Activated T-cell treated with anti-CD3 and anti-CD28 coated beads for 1 hour (primary cell): Measurements from ENCODE around the gene TMEM260.
"Not testable (repeated sequence)": the region's sequence is repeated elsewhere in the genome, so short reads cannot be mapped to it uniquely, and the experiment has no call there.

Experiments
- DNase-seq: peaks from one replicate; pipeline ENCODE4 v3.0.0-alpha.2; 2020; ENCODE audit warnings: low read depth

Gene TMEM260

DNA sequence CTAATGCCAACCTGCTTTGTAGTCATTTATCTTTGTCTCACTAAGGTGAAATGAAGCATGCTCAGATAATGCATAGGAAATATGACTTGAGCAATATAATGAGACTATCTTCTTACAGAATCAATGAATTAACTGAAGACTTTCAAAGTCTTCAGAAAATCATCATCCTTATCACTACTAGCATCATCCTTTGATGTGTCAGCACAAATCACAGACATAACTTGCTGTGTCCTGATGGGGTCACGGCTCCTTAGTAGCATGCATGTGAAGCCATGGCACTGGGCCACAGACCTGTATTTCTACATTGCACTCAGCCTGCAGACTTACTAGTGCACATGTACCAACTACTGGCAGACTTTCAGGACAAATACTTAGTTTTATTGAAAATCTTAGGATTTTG lies 18.9 kb downstream of the TMEM260 start:
- no peak for DNase-seq

DNA sequence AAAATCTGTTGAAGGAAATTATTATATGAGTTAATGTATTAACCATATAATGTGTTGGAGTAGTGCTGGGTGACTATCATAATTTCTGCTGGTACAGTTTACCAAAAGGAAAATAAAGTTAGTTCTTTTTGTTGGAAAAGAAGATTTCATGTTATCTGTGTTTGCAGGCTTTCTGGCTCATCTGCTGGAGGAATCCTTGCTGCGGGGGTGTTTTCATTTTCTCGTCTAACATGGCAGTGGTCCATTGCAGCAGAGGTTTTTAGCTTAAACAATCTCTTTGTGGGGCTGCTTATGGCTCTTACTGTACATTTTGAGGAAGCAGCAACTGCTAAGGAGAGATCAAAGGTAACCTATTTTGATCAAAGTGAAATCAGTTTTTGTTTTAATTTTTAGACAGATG lies 24.1 kb downstream of the TMEM260 start:
- DNase-seq: no peak

DNA sequence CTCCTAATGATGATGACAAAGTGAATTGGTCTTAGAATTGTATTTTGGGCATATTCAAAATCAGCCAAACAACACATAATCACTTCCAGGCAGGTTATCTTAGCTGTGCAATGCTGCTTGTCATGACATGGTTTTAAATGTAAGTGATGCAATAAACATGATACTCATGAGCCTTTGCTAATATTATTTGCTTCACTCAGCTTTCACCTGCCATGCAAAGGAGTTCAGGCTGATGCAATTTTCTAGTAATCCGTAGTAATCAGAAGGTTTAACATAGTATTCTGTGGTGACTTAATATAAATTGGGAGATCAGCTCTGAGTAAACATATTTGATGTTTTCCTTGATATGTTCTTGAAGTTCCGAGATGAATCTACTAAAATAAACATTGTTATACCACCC lies 29.1 kb downstream of the TMEM260 start:
- no peak for DNase-seq

DNA sequence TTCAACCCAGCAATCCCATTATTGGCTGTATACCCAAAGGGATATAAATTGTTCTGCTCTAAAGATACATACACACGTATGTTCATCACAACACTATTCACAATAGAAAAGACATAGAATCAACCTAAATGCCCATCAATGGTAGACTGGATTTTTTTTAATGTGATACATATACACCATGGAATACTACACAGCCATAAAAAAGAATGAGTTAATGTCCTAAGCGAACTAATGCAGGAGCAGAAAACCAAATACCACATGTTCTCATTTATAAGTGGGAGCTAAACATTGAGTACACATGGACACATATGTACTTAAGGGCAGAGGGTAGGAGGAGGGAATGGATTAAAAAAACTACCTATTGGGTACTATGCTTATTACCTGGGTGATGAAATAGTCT lies 32.1 kb downstream of the TMEM260 start:
- DNase-seq: not testable (repeated sequence)

DNA sequence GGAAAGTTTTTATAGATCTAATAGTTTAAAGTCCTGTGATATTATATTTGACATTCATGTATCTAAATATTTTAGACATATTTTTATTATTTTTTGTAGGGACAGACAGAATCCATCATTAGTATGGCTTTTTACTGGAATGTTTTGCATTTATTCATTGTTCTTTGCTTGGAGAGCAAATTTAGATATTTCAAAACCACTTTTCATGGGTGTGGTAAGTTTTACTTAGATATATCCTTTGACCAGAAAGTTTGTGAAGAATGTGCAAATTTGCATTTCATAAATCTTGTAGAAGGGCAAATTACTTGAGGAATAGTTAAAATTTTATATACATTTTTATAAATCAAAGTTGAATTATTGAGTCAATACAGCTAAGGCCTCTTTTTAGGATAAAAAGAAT lies 37.5 kb downstream of the TMEM260 start:
- no peak for DNase-seq

DNA sequence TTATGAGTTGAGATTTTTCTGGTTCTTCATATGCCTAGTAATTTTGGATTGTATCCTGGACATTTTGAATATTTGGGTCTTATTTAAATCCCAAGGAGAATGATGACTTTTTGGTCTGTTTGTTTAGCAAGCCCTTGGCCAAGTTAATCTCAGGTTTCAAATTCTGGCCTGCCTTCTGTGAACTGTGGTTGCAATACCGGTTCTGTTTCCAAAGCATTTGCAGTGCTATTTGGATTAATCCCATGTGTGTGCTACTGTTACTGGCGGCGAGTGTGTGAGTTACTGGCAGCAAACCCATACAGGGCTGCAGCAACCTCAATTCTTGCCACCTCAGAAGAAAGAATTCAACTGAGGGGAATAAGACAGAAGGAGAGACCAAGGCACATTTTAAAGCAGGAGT lies 51.1 kb downstream of the TMEM260 start:
- DNase-seq: no peak

DNA sequence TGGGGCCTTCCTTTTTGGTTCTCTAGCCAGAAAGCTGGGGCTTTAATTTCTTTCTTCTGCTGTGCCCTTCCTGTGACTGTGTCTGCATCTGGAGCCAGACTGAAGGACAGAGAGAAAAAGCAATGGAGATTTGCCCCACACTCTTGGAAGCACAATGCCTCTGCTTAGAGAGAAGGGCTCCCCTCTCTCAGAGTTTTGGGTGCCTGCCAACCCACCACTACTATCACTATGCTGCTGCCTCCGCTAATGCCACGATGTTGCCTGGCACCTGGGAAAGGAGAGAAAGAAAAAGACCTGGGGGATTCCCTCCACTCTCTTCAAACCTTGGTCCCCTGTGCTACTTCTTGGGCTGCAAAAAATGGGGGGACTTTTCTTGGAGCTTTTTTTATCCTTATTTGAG lies 52.6 kb downstream of the TMEM260 start:
- no peak for DNase-seq

DNA sequence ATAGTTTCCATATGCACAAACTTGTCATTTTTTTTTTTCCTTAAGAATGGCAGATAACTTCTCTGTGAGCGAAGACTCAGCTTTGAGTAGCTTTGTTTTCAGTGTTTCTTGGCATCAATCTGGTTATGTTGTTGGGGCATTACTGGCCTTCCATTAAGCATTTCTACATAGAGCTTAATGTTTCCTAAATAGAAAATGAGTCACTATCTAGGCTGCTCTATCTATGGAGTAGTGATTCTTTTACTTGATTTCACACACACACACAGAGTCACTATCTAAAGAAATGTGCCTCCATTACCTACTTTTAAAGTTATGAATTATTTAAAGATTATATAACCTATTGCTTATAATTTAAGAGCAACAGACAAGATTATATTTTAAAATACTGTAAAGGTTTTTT lies 53.9 kb downstream of the TMEM260 start:
- DNase-seq: no peak

DNA sequence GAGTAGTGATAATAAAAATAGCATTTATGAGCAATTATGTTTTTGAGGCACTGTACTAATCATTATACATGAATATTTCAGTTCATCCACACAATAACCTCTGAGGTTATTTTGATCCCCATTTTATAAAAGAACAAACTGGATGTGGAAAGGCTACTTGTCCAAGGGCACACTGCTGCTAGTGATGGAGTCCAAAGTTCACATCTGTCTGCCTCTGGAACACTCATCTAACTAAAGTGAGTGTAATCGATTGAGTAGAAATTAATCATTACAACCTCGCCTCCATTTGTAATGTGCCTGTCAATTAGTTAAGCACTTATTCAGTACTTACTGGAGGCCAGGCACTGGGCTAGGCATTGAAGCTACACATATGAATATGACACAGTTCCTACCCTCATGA lies 55.4 kb downstream of the TMEM260 start:
- no peak for DNase-seq

DNA sequence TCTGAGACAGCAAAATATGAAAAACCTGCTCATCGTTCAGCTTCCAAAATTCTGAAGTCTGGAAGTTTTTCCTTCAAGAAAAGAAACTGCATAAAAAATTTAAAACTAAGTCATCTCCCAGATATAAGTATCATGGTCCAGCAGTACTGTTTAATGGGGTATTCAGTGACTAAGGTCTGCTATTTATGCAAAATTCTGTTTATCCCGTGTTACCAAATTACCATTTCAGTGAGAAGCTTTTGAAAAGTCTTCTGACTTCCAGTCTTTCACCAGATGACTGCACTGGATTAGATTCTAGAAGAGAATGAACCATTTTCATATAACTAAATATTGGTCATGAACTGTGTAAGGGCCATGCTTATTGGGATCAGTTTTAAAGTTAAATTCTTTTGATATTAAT lies 67.9 kb downstream of the TMEM260 start:
- no peak for DNase-seq

DNA sequence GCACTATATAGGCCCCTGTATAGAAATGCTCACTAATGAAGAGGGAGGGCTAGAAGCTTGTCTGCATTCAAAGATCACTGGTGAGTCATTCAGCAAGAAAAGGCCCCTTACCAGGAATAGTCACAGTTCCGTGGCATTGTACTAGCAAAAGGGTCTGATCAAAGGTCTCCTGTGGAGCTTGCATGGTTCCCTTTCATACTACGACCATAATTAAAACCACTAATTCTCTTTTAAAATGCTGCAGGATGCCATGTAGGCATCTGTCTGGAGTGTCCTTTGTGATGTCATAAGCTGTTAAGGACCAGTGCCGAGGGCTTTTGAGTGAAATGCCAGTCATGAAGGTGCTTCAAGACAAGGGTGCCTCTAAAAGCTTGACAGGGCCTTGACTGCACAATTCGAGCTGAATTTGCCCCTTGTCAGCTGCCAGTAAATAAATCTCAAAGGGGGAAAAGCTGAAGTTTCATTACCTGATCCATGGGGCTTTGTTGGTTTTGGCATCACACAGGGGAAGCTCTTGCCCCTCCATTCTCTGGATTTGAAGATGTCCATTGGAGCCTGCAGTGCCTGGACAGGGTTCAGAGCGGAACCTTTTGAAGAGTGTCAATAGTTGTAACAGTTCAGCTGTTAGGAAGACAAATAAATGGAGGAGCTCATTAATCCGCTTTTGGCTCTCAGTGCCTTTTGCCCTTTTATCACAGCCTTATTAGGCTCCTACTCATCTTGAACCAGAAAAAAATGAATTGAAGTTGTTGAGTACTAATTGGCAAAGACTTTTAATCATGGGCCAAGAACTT lies 69.1 kb downstream of the TMEM260 start:
- no peak for DNase-seq

DNA sequence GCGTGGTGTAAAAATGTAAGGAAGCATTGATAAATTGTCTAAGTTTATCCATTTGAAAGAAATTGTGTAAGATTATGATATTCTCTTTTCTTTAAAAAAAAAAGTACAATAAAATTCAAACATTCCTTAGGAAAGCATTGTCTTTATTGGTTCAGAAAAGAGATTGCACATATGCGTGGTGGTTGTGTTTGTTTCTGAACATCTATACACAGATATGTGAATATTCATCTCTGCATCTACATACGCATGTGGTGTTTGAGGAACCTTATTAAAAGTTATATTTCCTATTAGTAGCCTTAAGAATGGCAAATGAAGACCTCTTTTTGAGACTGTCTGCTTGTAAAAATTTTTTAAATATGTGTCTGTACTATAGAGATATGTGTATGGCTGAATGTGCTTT lies 69.8 kb downstream of the TMEM260 start:
- DNase-seq: no peak

DNA sequence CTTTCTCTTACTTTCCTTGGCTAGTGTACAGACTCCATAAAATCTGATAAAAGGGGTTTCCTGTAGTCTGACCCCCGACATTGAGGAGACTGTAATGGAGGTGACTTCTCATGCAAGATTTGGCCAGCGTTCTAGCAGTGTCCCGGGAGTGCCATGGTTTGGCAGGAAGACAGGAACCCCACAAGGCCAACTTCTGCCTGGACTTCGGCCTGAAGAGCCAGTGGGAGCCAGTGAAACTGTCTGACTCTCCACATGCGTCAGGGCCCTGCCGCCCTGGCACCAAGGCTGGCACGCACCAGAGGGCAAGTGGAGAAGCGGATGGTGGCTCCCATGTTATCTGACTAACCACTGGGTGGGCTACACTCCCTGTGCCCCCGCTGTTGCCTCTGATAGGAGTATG lies 70.5 kb downstream of the TMEM260 start:
- DNase-seq: no peak

DNA sequence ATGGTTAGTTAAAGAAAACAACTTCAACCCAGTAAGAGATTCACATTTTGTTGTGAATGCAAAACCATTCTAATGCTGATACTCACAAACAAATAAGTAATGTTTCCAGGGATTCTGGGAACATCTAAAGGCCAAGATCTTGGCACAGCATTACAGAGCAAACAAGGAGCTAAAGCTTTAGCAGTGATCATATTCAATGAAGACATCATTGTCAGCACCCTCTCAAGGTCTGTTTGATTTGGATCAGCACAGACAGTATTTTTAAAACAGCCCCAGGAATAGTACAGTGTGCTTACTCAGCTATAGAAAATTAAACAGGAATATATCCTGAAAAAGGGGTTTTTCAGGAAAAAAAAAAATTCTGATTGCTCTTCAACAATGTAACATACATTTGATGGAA lies 71.4 kb downstream of the TMEM260 start:
- DNase-seq: no peak

DNA sequence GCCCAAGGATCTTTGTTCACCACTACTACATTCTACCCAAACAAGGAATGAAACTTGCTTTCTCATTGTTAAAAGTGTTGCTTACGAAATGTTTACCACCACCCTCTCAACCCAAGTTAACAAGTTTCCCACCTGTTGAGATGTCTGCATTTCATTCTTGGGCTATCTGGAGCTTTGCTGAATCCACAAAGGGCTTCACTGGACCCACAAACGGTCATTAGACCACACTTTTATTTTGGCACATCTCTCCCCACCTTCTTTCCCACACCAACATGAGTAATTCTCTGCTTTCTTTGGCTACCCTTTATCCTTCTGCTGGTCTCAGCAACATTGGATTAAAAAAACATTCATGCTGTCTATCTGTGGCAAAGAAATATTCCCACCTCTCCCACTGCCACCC lies 78.0 kb downstream of the TMEM260 start:
- no peak for DNase-seq

DNA sequence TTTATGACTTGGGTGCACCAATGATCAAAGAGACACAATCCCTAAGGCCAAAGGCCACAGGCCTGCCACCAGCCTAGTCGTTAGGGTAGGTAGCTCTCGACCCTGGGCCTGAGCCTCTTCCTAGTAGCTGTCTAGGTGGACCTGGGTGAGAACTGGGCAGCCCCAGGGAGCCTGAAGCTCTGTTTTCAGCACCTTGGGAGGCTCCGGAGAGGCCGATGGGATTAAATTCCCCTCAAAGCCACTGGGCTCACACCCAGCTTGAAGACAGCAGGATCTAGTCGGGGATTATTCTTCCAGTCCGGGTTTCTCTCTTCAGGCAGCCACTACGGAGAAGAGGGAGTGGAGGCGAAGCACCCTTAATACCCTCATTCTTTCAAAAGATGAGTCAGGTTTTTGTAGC lies 79.8 kb downstream of the TMEM260 start:
- DNase-seq: no peak

DNA sequence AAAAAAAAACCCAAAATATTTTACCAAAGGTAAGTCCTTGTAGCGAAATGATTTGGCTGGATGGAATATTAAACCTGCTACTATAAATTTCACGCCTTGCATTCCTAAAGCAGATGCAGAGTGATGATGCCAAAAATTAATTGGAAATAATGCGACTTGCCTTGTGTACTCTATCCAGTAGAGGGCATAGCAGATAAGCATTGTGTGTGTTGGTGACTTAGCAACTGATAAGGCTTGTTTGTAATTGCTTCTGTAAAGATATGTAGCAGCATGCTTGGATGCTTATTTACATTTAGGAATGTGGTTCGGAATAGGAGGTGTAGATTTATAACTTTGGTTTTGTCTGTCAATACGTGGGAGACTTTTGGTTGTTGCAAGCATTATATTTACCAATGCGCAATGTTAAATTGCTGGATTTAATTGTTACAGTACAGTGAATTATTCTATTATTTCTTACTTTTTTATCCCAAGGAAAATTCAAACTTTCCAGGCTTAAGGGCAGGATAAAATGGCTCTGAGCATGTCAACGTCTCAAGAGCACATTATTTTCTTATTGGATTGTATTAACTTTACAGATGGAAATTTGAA lies 80.5 kb downstream of the TMEM260 start:
- no peak for DNase-seq

DNA sequence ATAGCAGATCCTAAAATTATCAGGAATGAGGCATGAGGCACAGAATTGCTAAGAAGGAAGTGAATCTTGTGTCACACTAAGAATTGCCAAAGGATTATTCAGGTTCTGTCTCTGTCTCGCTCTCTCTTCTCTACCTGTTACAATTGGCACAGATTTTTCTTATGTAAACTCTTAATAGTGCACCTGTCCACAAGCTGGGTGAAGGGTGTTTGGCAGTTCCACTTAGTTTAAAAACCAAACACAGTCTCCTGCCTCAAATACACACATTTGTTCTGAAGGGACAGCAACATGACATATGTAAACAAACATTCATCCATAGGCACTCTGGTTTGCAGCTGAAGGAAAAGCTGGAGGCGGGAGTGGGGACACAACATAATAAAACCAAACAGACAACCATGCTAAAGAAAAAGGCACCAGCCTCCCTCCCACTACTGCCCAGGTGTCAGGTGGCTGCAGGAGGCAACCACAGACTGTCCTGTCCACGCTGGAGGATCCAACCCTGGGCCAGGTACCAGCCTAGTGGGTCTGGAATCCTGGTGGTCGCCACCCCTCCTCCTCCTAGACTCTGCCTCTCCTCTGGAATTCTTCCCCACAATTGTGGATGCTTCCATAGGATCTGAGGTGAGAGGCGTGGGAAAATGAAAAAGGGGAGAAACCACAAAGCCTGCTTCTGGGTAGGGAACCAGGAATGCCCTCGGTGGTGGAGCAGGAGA lies 81.2 kb downstream of the TMEM260 start:
- no peak for DNase-seq

DNA sequence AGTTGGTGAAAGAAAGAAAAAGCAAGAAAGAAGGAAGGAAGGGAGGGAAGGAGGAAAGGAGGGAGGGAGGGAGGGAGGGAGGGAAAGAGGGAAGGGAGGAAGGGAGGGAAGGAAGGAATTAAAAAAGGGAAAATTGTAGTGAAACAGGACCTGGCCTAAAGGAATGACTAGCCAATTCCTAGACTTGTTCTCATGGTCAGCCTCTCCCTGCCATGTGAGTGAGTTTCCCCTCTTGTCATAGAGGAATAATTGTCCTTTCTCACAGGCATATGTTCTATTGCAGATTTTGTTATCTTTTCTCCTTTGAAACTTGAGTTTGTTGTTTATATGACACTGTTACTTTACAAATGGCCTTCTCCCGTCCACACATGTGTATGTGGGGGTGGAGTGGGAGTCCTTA lies 81.9 kb downstream of the TMEM260 start:
- no peak for DNase-seq

DNA sequence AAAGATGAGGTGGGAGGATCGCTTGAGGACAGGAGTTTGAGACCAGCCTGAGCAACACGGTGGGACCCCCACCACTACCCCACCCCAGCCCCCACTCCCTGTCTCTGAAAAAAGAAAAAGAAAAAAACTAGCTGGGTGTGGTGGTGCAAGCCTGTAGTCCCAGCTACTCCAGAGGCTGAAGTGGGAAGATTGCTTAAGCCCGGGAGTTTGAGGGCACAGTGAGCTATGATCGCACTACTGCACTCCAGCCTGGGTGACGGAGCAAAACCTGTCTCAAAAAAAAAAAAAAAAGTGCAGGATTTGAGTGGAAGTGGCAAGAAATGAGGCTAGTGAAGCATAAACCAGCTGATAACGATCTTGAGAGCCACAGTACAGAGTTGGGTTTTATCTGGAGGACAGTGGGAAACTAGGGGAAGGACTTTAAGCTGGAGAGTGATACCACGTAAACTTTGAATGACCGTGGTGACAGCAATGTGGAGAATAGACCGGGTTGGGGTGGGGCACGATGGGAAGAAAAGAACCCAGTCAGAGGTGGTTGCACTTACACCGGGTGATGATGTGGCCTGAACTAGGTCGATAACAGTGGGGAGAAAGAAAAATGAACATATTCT lies 85.3 kb downstream of the TMEM260 start:
- no peak for DNase-seq

DNA sequence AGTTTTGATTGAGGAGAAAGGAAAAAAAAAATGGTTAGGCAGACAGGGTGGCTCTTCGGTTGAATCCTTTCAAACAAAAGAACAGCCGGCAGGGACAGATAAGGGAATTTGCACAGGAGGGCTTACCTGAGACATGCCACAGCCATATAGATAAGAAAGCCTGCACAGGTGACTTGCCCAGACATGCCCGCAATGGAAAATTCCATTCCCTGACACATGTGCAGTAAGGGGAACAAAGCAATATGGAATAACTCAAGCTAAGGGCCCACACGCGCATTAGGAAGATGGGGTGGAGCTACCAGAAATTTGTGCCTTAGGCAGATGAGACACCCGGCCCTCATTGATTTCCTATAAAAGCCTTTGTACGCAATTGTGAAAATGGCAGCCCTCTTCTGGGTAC lies 86.7 kb downstream of the TMEM260 start:
- no peak for DNase-seq

DNA sequence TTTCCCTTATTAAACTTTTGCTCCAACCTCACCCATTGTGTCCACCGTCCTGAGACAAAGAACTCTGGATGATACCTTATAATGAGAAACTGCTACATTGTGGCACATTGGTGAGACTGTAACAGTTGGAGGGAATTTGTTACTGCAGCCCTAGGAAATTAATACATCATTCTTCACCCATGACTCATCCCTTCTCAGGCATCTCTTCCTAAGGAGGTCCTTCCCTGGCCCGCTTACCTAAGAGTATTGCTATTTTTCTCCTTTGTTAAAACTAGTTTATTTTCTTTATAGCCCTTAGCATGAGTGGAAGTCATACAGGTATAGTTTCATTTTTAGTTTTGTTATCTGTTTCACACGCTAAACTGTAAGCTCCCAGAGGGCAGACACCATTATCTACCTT lies 87.1 kb downstream of the TMEM260 start:
- DNase-seq: no peak

DNA sequence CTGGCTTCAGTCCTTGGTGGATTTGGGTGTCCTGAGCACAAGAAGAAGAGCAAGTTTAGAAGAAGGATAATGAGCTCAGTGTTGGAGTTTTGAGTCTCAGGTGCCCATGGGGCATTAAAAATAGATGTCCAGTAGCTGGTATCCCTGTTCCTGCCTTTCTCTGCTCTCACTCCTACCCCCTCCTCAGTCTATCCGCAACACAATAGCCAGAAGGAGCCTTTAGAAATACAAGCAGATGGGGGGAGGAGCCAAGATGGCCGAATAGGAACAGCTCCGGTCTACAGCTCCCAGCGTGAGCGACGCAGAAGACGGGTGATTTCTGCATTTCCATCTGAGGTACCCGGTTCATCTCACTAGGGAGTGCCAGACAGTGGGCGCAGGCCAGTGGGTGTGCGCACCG lies 87.7 kb downstream of the TMEM260 start:
- not testable (repeated sequence) for DNase-seq
